ENCODE results near the gene HUWE1. TPM values are rescaled to one million over a fixed set of nuclear protein-coding genes. Genes with fewer than 3 reads are reported as not detected.

The HUWE1 gene
- total and polyA plus RNA-seq, 7 donors = 34.4 to 253 (median 132) TPM

- intact Hi-C loops (cut with DNase I) = no loop called here
- WGBS, 3 donors = 51 to 69% (median 60%) methylated on average over 2 of the region's 2 CpGs
- H3K27me3 ChIP-seq (ENCODE audit: insufficient read depth in 3 of 3, low read length in 2 of 3) = peaks cover 0 to 5% (median 0%) of the 10 kb centered on the region in 3 donors
- H3K9me3 ChIP-seq = no peaks in the 10 kb centered on the region
- peaks cover 22% of the 10 kb centered on the region for H3K4me1 ChIP-seq
- no peak overlapping the region for H3K4me3 ChIP-seq
- no peak for DNase-seq
- TF ChIP-seq CTCF (IDR thresholded peaks at IDR 0.05) = no peak
- H3K36me3 ChIP-seq (ENCODE audit: insufficient read depth in 1 of 2, low read depth in 1 of 2) = peaks cover 0 to 27% of the 10 kb centered on the region in 2 donors
- H3K27ac ChIP-seq = no peak overlapping the region
- no peak for ATAC-seq
Observed at GRCh38 chrX:53674581-53674980, 11.9 kb downstream of the HUWE1 start.

DNA sequence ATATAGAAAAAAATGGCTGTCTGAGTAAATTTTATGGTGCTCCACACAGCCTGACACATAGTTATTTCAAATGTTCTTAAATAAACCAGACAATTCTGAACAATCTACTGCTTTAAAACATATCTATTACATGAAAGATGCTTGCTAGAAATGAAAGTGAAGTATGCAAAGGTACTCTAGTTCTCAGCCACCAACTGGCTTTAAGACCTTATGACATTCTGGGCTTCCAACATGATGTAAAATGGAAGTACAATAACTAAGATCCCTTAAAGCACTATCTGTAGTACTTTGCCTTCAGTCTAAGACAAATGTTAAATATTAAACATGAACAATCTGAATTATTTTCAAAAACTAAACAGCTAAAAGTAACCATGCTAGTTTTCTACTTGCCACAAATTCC is 17.3 kb downstream of the HUWE1 start:
- ATAC-seq (no peak), DNase-seq (no peak)
- H3K27me3 ChIP-seq (ENCODE audit: insufficient read depth in 3 of 3, low read length in 2 of 3) = no peaks in the 10 kb centered on the region
- H3K4me1 ChIP-seq = peaks cover 23% of the 10 kb centered on the region
- H3K9me3 ChIP-seq = no peaks in the 10 kb centered on the region
- peaks cover 0 to 10% of the 10 kb centered on the region in 2 donors for H3K36me3 ChIP-seq (ENCODE audit: insufficient read depth in 1 of 2, low read depth in 1 of 2)
- intact Hi-C loops (cut with DNase I) = no loop called here
- TF ChIP-seq CTCF (IDR thresholded peaks at IDR 0.05) = no peak
- no peak overlapping the region for H3K27ac ChIP-seq
- H3K4me3 ChIP-seq = no peak overlapping the region

DNA sequence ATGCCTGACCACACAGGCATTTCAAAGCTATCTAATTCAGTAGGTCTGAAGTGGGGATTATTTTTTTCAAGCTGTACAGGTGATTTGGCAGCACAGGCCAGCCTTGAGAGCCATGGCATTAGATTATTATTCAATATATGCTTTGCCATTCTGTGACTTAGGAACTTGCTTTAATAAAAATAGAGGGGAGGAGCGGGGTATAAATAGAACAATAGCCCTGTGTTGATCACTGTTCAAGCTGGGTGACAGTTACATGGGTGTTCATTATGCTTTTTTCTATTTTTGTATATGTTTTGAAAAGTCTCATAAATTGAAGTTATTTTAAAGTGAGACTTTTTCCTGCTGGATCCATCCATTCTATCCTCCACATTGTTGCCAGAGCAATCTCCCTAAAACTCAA is 20.3 kb downstream of the HUWE1 start:
- no peak for DNase-seq
- H3K4me3 ChIP-seq = no peak overlapping the region
- intact Hi-C loops (cut with DNase I) = no loop called here
- ATAC-seq = peak in 1 of 4 donors; percentile 37
- peaks cover 23% of the 10 kb centered on the region for H3K4me1 ChIP-seq
- H3K9me3 ChIP-seq = no peaks in the 10 kb centered on the region
- 58 to 74% (median 67%) methylated on average over 1 of the region's 1 CpG for WGBS, 3 donors
- TF ChIP-seq CTCF (IDR thresholded peaks at IDR 0.05) = no peak
- H3K27me3 ChIP-seq (ENCODE audit: insufficient read depth in 3 of 3, low read length in 2 of 3) = no peaks in the 10 kb centered on the region
- H3K36me3 ChIP-seq (ENCODE audit: insufficient read depth in 1 of 2, low read depth in 1 of 2) = peaks cover 0 to 7% of the 10 kb centered on the region in 2 donors
- H3K27ac ChIP-seq = no peak overlapping the region

- Histone ChIP-seq H3K27me3 (ENCODE audit: insufficient read depth in 3 of 3, low read length in 2 of 3) (no peaks in the 10 kb centered on the region), H3K27ac (no peak overlapping the region), H3K4me1 (no peaks in the 10 kb centered on the region), H3K4me3 (no peak overlapping the region), H3K36me3 (ENCODE audit: insufficient read depth in 1 of 2, low read depth in 1 of 2) (no peaks in the 10 kb centered on the region), H3K9me3 (no peaks in the 10 kb centered on the region)
- 52 to 64% (median 60%) methylated on average over 3 of the region's 3 CpGs for WGBS, 3 donors
- ATAC-seq (no peak), DNase-seq (no peak)
- TF ChIP-seq CTCF (IDR thresholded peaks at IDR 0.05) = no peak
- intact Hi-C loops (cut with DNase I) = no loop called here
Observed at GRCh38 chrX:53660004-53660403, 26.5 kb downstream of the HUWE1 start.

- no peak for ATAC-seq
- 72 to 96% (median 90%) methylated on average over 1 of the region's 1 CpG for WGBS, 3 donors
- intact Hi-C loops (cut with DNase I) = no loop called here
Observed at GRCh38 chrX:53659039-53659438, 27.5 kb downstream of the HUWE1 start.

More at GRCh38 chrX:53659039-53659438, 27.5 kb downstream of the HUWE1 start:
- H3K27ac ChIP-seq = no peak overlapping the region
- H3K4me3 ChIP-seq = no peak overlapping the region
- no peaks in the 10 kb centered on the region for H3K9me3 ChIP-seq
- TF ChIP-seq CTCF (IDR thresholded peaks at IDR 0.05) = no peak
- peaks cover 0 to 1% of the 10 kb centered on the region in 2 donors for H3K36me3 ChIP-seq (ENCODE audit: insufficient read depth in 1 of 2, low read depth in 1 of 2)
- H3K27me3 ChIP-seq (ENCODE audit: insufficient read depth in 3 of 3, low read length in 2 of 3) = no peaks in the 10 kb centered on the region
- no peak for DNase-seq
- no peaks in the 10 kb centered on the region for H3K4me1 ChIP-seq

All from psoas muscle (tissue), 8 donors.